IPS DF 6.9 (cell line): ENCODE results near the gene PGLYRP2.

Experiments used
- DNase-seq: peaks from one replicate; pipeline ENCODE4 v3.0.0-alpha.2; 2013; ENCODE audit warnings: low read depth, low spot score
- H3K27ac ChIP-seq: one replicate; pipeline ENCODE4 v1.5.1; 2013; ENCODE audit warnings: low read length, control low read depth
- H3K27me3 ChIP-seq: 2 replicates; pipeline ENCODE4 v1.6.1; 2013; ENCODE audit warnings: mild to moderate bottlenecking, low read length; ENCODE audit not compliant: control insufficient read depth, insufficient read depth
- H3K36me3 ChIP-seq: 2 replicates; pipeline ENCODE4 v1.6.1; 2013; ENCODE audit warnings: low read length; ENCODE audit not compliant: control insufficient read depth, insufficient read depth
- H3K4me1 ChIP-seq: 2 replicates; pipeline ENCODE4 v1.6.1; 2013; ENCODE audit warnings: low read length; ENCODE audit not compliant: control insufficient read depth, insufficient read depth
- H3K4me3 ChIP-seq: 2 replicates; pipeline ENCODE4 v1.5.1; 2013; ENCODE audit warnings: mild to moderate bottlenecking, low read length
- H3K9me3 ChIP-seq: 2 replicates; pipeline ENCODE4 v1.6.1; 2013; ENCODE audit warnings: low read length, inconsistent platforms; ENCODE audit not compliant: control insufficient read depth, insufficient read depth
- WGBS: extraction: QIAGEN DNeasy Blood & Tissue Kit; methylation state at CpG from one replicate; pipeline ENCODE4 v1.1.7; 2013; ENCODE audit warnings: mixed read lengths, missing lambda C conversion rate; ENCODE audit not compliant: insufficient read length, insufficient coverage; 5-methylcytosine and 5-hydroxymethylcytosine counted together

The PGLYRP2 gene

DNA sequence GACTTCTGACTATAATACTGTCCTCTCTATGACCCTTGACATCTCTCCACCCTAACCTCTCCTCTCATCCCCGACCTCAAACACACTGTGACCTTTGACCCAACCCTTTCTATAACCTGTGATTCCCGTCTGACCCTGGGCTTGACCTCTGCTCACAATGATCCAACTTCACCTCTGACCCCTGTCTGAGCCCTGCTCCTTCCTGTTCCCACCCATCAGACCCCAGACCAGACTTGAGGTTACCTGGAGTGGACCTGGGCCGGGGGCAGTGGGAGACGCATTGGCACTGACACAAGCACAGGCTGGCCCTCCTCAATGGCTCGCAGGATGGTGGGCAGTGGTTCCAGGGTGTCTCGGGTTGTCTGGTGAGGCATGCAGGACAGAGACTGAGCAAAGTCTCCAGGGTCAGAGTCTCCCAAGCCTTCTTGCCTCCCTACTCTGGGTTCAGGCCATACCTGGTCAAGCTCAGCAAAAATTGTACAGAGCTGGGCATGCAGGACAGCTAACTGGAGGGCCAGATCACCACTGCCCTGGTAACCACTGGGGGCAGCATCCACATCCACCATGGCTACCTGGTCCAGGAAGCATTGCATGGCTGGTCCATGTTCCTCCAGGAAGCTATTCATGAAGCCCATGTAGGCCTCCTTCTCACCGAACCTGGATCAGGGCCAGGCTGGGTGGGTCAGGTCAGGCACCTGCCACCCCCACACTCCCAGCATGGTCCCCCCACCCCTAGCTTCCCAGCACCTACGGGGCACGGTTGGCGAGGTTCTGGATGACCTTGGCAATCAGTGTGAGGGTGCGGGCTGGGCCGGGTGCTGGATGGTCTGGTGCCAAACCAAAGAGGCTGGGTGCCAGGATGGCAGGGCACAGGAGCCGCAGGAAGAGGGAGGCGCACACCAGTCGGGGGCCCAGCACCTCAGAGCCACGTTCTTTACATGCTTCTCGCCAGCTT, 25.1 kb downstream of the PGLYRP2 start:
- H3K4me3 ChIP-seq = no peak overlapping the region
- H3K4me1 ChIP-seq = peaks cover 3% of the 10 kb centered on the region
- no peak for DNase-seq
- no peaks in the 10 kb centered on the region for H3K9me3 ChIP-seq
- H3K27ac ChIP-seq = no peak overlapping the region
- 100% methylated on average over 1 of the region's 17 CpGs for WGBS
- H3K36me3 ChIP-seq = no peaks in the 10 kb centered on the region
- peaks cover 12% of the 10 kb centered on the region for H3K27me3 ChIP-seq

DNA sequence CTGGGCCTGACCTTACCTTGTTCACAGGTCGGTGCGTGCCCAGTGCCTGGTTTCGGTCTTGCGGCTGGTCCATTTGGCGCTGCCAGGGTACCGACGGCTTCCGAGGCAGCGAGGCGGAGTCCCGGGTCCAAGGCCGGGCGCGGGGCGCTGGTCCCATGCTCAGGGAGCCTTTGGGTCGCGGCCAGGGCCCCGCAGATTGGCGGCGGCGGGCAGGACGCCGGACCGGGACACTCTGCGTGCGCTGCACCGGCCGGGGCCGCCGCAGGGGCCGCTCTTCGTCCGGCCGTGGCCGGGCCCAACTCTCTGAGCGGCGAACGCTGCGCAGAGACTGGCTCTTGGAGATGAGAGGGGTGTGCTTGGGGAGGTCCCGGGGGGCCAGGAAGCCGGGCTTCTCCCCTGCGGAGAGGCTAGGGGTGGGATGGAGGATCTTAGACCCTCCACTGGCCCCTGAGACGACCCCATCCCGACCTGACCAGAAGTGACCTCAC, 26.2 kb downstream of the PGLYRP2 start:
- Histone ChIP-seq H3K4me3 (no peak overlapping the region; the same call in 1 of the 2 replicates), H3K36me3 (no peaks in the 10 kb centered on the region), H3K27ac (no peak overlapping the region), H3K27me3 (peaks cover 8% of the 10 kb centered on the region), H3K9me3 (no peaks in the 10 kb centered on the region), H3K4me1 (peaks cover 5% of the 10 kb centered on the region)
- DNase-seq = no peak
- WGBS = no CpG with 5 or more reads among the region's 44 CpGs

DNA sequence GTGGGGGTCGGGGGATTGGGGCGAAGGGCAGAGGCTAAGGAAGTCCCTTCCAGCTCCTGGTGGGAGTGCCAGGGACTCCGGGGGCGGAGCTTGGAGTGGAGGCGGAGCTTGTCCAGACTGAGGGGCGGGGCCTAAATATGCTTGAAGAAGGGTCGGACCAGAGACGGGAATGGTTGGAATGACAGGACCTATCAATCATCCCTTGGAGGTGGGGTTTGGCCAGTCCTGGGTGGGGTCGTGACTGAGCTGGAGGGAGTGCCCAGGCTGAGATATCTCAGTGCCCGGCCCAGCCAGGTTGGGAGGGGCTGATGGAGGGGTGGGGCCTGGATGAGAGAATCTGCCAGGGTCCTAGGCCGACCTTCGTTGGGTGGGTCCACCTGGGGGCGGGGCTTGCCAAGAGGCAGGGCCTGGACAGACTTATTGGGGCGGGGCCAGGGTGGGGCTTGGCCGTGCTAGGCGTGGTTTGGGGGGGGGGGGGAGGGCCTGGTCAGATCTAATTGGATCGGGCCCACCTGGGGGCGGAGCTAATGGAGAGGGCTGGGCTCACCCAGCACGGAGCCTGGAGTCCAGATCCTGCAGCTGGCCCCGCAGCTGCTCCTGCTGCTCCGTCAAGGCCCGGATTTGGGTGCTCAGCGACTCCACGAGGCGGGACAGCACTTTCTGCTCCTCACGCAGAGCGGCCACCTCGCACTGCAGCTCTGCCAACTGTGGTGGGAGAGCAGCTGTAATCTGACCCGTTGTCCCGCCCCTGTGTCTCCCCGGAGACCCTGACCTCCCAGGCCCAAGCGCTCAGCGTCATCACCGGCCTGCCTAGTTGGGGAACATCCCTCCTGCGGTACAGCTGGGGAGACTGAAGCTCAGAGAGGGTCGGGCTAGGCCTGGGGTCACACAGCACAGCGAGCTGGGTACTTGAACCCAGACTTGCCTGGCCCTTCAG, 26.9 kb downstream of the PGLYRP2 start:
- no CpG with 5 or more reads among the region's 37 CpGs for WGBS
- Histone ChIP-seq H3K36me3 (no peaks in the 10 kb centered on the region), H3K27me3 (peaks cover under 1% of the 10 kb centered on the region; the same call in 1 of the 2 replicates), H3K4me1 (peaks cover 5% of the 10 kb centered on the region), H3K9me3 (no peaks in the 10 kb centered on the region), H3K4me3 (peak overlapping the region; percentile 18; the same call in 1 of the 2 replicates), H3K27ac (no peak overlapping the region)
- peak; percentile 71 for DNase-seq

DNA sequence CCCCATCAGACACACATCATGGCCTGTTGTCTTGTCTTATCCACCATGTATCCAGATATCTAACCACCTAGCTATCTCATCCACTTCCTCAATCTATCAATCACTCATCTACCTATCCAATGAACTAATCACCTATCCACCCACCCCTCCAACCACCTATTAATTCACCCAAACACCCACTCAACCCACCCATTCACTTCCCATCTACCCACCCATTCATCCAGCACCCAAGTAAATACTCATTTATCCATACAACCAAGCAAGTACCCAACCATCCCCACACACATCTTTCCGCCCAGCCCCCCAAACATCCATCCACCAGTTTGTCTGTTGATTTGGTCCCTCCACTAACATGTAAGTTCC, 28.8 kb downstream of the PGLYRP2 start:
- DNase-seq = no peak
- Histone ChIP-seq H3K36me3 (no peaks in the 10 kb centered on the region), H3K4me1 (peaks cover 5% of the 10 kb centered on the region), H3K27me3 (no peaks in the 10 kb centered on the region), H3K4me3 (peak overlapping the region; percentile 36; the same call in 1 of the 2 replicates), H3K27ac (no peak overlapping the region), H3K9me3 (no peaks in the 10 kb centered on the region)
- no CpG with 5 or more reads among the region's 1 CpG for WGBS

DNA sequence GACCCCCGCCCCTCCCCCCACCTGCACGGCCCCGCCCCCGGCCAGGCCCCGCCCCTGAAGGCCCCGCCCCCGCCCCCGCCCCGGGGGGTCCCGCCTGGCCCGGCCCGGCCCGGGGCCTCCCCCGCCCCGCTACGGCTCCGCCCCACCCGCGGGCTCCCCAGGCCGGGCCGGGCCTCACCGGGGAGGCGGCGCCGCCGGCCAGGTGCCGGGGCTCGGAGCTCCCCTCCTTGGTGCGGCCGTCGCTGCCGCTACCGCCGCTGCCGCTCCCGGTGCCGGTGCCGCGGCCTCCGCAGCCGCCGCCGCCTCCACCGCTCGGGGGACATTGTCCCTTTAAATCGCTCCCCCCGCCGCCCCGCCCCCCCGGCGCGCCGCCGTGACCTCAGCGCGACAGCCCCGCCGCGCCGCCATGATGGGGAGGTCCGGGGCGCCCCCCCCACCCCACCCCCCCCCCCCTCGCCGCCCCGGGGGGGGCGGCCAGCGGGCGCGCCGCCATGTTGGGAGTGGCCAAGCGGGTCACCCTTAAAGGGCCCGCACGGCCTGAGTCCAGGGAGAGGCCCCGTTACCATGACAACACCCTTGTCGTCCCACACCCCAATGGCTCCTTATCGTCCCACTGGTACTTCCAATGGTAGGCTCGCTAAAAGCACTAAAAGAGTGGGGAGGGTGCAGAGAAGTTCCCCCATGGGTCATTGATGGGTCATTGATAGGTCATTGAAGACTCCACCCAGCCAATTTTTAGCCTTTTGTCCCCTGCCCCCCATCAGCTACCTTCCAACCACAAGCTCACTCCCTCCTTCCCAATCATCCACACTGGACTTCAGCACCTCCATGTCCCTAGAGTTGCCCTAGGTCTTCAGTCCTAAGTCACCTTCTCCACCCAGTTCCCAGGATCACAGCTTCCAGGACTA, 29.4 kb downstream of the PGLYRP2 start, which contains the start of gene WIZ:
TSS of gene WIZ (minus strand) at position 337 of the 908 bp plus-strand sequence. CDS start 1,649 bp downstream, outside the sequence.
- H3K36me3 ChIP-seq = no peaks in the 10 kb centered on the region
- no CpG with 5 or more reads among the region's 77 CpGs for WGBS
- no peak within 1 kb of the TSS for H3K27ac ChIP-seq
- no peaks in the 10 kb centered on the region for H3K9me3 ChIP-seq
- DNase-seq = no peak
- peak within 1 kb of the TSS; percentile 57; the same call in 1 of the 2 replicates for H3K4me3 ChIP-seq
- H3K4me1 ChIP-seq = peaks cover 5% of the 10 kb centered on the region
- no peaks in the 10 kb centered on the region for H3K27me3 ChIP-seq

DNA sequence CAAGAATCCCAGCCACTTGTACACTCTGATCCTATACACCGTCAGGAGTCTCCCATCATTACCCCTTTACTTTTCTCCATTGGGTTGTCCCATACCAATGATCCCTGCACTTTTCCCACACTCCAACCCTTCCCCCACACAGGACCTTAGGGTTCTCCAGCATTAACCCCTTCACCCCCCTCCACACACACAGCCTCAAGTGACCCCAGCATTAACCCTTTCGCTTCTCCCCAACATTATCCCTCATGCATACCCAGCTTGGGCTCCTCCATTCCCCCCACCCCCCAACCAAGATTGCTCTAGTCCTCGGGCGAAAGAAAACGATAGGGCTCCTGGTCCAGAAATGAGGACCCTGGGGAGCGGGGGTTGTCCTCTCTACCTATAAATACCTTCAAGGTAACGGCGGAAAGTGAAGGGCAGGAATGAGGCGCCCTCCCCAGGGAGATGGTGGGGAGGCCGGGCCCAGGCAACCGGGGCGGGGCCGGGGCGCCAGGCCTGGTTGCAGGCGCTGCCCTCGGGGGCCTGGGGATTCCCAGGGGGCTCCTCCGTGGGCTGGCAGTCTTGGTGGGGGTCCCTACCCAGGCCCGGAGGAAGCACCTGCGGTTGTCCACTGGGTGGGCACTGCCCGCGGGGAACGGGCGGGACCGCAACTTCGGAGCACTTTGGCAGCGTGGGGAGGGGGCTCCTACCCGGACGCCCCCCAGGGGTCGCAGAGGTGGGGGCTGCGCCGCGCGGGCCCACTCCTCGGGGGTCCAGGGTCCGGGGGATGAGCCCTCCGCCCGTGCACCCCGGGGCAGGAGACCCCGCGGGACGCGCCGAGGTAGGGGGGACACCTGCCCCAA, 30.3 kb downstream of the PGLYRP2 start:
- Histone ChIP-seq H3K9me3 (no peaks in the 10 kb centered on the region), H3K4me3 (peak overlapping the region; percentile 36; the same call in 1 of the 2 replicates), H3K4me1 (peaks cover 5% of the 10 kb centered on the region), H3K27me3 (no peaks in the 10 kb centered on the region), H3K36me3 (no peaks in the 10 kb centered on the region), H3K27ac (no peak overlapping the region)
- WGBS = no CpG with 5 or more reads among the region's 43 CpGs
- no peak for DNase-seq

DNA sequence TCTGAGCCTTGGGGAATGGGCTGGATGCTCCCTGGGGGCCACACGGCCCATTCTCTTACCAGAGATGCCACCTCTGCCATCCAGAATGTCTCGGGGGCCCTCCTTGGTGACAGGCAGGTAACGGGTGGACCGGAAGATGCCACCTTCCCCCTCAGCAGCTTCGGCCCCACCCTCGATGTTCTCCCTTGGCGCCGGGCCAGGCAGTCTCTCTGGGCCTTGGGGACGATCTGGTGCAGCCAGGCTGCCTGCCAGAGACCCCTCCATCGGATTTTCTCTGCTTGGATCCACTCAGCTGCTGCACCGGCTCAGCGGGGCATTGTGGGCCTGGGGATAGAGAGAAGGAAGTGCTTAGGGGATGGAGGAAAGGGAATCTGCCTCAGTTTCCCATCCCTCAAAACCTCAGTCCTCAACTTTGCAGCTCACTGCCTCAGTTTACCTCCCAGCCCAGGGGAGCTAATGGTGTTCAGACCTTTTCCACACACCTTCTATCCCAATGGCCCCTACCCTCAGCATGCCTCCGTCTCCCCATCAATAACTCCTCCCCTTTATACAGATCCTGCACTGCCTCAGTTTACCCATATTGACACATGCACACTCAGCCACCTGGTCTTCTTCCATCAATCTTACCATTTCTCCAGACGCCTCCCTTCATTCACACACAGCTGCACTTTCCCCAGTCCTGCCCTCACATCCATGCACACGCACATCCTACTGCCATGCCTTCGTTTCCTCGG, 31.1 kb downstream of the PGLYRP2 start:
- Histone ChIP-seq H3K36me3 (no peaks in the 10 kb centered on the region), H3K27ac (no peak overlapping the region), H3K9me3 (no peaks in the 10 kb centered on the region), H3K4me3 (peak overlapping the region; percentile 36; the same call in 1 of the 2 replicates), H3K27me3 (no peaks in the 10 kb centered on the region), H3K4me1 (peaks cover 5% of the 10 kb centered on the region)
- no peak for DNase-seq
- no CpG with 5 or more reads among the region's 17 CpGs for WGBS

DNA sequence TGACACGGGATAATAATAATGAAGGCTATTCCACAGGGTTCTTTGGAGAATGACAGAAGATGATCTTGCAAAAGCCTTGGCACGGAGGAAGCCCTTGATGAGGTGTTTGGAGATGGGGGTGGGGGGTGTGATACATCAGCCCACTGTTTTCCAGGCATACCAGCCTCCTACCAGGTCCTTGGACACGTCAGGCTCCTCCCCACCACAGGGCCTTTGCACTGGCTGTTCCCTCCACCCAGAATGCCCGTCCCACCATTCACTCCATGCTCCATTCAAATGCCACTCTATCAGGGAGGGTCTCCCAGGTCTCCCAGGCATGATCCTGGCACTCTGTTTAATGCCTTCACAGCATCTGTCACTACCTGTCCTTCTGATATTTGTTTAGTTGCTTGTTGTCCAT, 32.2 kb downstream of the PGLYRP2 start:
- H3K4me1 ChIP-seq = peaks cover 3% of the 10 kb centered on the region
- H3K9me3 ChIP-seq = no peaks in the 10 kb centered on the region
- DNase-seq = no peak
- no peaks in the 10 kb centered on the region for H3K36me3 ChIP-seq
- WGBS = no CpG with 5 or more reads among the region's 4 CpGs
- no peak overlapping the region for H3K27ac ChIP-seq
- H3K27me3 ChIP-seq = no peaks in the 10 kb centered on the region
- H3K4me3 ChIP-seq = no peak overlapping the region
